Measurements from ENCODE around the gene ZBTB26.

- TF ChIP-seq CTCF (IDR thresholded peaks at IDR 0.05) (no peak), POLR2A (IDR thresholded peaks at IDR 0.05) (no peak), POLR2AphosphoS5 (IDR thresholded peaks at IDR 0.05) (no peak)
Measured at GRCh38 chr9:122949696-122950095, 18.4 kb upstream of the ZBTB26 start.

Data from gastroesophageal sphincter (tissue), 3 donors.